Nephron (organoid): ENCODE results near the gene ARFGAP3.

Experiments used
- H3K27ac Mint-ChIP-seq, 3 experiments: 2 replicates each; pipeline ENCODE4 v1.8.0; 2020; ENCODE audit warnings: mixed read lengths in 3 of 3, mild to moderate bottlenecking in 2 of 3, moderate library complexity in 1 of 3
- H3K27me3 Mint-ChIP-seq: 2 replicates; pipeline ENCODE4 v1.8.0; 2021; ENCODE audit warnings: low read depth, mild to moderate bottlenecking, moderate library complexity, mixed read lengths
- H3K36me3 Mint-ChIP-seq: 2 replicates; pipeline ENCODE4 v1.8.0; 2020; ENCODE audit warnings: low read depth, mixed read lengths
- H3K4me1 Mint-ChIP-seq: 2 replicates; pipeline ENCODE4 v1.8.0; 2020; ENCODE audit warnings: mixed read lengths
- H3K4me3 Mint-ChIP-seq, 3 experiments: 2 replicates each; pipeline ENCODE4 v1.8.0; 2020; ENCODE audit warnings: mild to moderate bottlenecking in 3 of 3, mixed read lengths in 3 of 3, moderate library complexity in 2 of 3
- H3K9me3 Mint-ChIP-seq: 2 replicates; pipeline ENCODE4 v1.8.0; 2020; ENCODE audit warnings: mixed read lengths
- CTCF ChIP-seq, 3 experiments: fragments of 200-600 bp; sonication (generic); IDR thresholded peaks; one replicate each; pipeline ENCODE4 v1.5.0; 2021; ENCODE audit warnings: antibody characterized with exemption in 3 of 3; ENCODE audit not compliant: unreplicated experiment in 3 of 3

The ARFGAP3 gene

GRCh38 chr22:42901790-42902508 lies 44.9 kb upstream of the ARFGAP3 start:
- Mint-ChIP-seq H3K4me1 (peaks cover 61% of the 10 kb centered on the region), H3K27ac (no peak overlapping the region), H3K9me3 (no peaks in the 10 kb centered on the region), H3K27me3 (no peaks in the 10 kb centered on the region), H3K36me3 (no peaks in the 10 kb centered on the region), H3K4me3 (no peak overlapping the region)
- TF ChIP-seq CTCF (IDR thresholded peaks at IDR 0.05; ENCODE audit: unreplicated experiment in 3 of 3) = peak in 1 of 3 experiments; percentile 7

DNA sequence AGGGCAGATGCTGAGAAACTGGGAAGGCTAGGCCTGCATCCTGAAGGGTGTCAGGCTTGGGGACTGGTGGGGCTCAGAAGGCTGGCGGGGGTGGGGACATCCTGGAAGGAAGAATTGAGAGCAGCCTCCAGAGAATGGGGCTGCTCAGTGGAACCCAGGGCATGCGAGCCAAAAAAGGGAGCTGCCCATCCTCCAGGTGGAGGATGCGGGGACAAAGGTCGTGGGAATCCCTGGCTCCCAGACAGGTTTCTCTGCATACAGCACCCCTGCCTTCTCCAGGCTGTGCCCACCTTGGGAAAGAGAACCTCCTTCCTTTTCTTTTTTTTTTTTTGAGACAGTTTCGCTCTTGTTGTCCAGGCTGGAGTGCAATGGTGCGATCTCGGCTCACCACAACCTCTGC lies 40.9 kb upstream of the ARFGAP3 start:
- Mint-ChIP-seq H3K9me3 (no peaks in the 10 kb centered on the region), H3K4me1 (peaks cover 39% of the 10 kb centered on the region)
- no peak for TF ChIP-seq CTCF (IDR thresholded peaks at IDR 0.05; ENCODE audit: unreplicated experiment in 3 of 3)

DNA sequence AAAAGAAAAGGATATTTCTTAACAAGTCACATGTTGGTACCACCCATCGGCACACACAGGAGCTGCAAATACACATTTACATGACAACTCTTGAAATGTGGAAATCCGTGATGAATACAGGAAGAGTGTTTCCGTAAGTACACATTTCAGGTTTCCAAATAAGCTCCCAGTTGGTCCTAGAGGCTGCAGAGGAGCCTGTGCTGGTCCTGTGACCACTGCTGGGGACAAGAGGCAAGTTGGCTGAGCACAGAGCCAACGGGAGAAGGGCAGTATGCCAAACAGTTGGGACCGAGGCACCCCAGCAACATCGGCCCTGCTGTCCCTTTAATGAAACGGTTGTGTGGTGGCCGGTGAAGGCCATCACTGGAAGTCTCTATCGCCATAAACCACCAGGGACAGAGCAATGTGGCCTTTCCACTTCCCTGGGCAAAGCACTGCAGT lies 38.5 kb upstream of the ARFGAP3 start:
- Mint-ChIP-seq H3K4me1 (peaks cover 17% of the 10 kb centered on the region), H3K4me3 (no peak overlapping the region), H3K9me3 (no peaks in the 10 kb centered on the region), H3K36me3 (peaks cover 6% of the 10 kb centered on the region), H3K27me3 (no peaks in the 10 kb centered on the region), H3K27ac (no peak overlapping the region)
- no peak for TF ChIP-seq CTCF (IDR thresholded peaks at IDR 0.05; ENCODE audit: unreplicated experiment in 3 of 3)

More for the DNA sequence above, 40.9 kb upstream of the ARFGAP3 start:
- no peak overlapping the region for H3K4me3 Mint-ChIP-seq
- no peaks in the 10 kb centered on the region for H3K36me3 Mint-ChIP-seq
- no peaks in the 10 kb centered on the region for H3K27me3 Mint-ChIP-seq
- H3K27ac Mint-ChIP-seq = no peak overlapping the region

DNA sequence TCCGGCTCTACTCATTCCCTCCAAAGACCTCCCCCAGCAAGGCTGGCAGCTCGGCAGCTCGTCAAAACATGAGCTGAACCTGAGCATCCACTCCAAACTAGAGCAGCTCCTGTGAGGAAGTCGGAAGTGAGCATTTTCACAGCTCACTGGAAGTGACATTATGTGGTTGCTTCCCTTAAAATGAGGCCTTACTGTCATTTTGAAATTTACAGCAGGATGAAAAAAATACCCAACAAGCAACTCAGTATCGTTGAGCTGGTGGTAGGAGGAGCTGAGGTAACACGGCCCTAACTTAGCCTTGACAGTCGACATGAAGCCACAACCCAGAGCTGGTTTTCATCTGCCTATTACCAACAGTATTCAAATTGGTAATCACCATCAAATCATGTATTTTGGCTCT lies 38.0 kb upstream of the ARFGAP3 start:
- Mint-ChIP-seq H3K4me1 (peaks cover 16% of the 10 kb centered on the region), H3K36me3 (peaks cover 6% of the 10 kb centered on the region), H3K27me3 (no peaks in the 10 kb centered on the region), H3K9me3 (no peaks in the 10 kb centered on the region), H3K4me3 (no peak overlapping the region), H3K27ac (no peak overlapping the region)
- TF ChIP-seq CTCF (IDR thresholded peaks at IDR 0.05; ENCODE audit: unreplicated experiment in 3 of 3) = no peak

DNA sequence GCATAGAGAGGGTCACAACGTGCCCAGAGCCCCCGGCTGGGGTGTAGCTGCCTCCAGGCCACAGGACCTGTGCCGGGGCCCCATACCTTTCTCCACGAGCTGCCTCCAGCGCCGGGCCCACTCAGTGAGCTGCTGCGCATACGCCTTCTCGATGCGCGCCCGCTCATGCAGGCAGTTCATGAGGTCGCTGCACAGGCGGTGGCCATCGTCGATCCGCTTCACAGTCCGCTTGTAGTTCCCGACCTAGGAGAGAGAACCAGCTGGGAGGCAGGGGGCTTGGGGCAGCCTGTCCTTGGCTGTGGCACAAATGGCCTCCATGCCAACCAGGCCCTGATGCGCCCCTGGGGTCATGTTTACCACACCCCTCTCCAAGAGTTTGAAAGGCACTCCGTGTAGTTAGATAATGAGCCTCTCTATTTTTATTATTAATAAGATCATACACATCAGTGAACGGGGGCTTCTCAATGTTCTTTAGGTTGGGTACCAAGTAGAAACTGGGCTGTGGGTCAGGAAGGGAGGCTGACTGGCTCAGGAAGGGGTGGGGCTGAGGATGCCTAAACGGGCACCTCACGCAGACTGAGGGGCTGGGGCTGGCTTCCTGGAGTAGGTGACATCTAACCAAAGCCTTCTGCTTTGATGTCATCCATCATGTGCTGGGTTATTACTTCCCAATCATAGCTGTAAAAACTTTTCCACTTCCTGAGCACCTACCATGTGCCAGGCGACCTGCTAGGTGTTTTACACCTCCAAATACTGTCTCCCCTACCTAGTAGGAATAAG lies 36.5 kb upstream of the ARFGAP3 start:
- Mint-ChIP-seq H3K27me3 (no peaks in the 10 kb centered on the region), H3K4me3 (no peak overlapping the region), H3K36me3 (peaks cover 18% of the 10 kb centered on the region), H3K27ac (no peak overlapping the region), H3K4me1 (peaks cover 16% of the 10 kb centered on the region), H3K9me3 (no peaks in the 10 kb centered on the region)
- TF ChIP-seq CTCF (IDR thresholded peaks at IDR 0.05; ENCODE audit: unreplicated experiment in 3 of 3) = no peak
